HEK293 (cell line): Measurements from ENCODE around the gene AKTIP.

Experiments used
- EGR2 ChIP-seq: fragments of 450-650 bp; formaldehyde crosslinking; IDR thresholded peaks from 2 replicates; pipeline ENCODE4 v1.5.1; 2016; ENCODE audit warnings: low read depth, missing biosample characterization, missing genetic modification characterization
- GLIS2 ChIP-seq: fragments of 450-650 bp; formaldehyde crosslinking; IDR thresholded peaks from 2 replicates; pipeline ENCODE4 v1.5.1; 2016; ENCODE audit warnings: missing biosample characterization, missing genetic modification characterization
- KLF16 ChIP-seq: fragments of 450-650 bp; formaldehyde crosslinking; IDR thresholded peaks from 2 replicates; pipeline ENCODE4 v1.5.1; 2017; ENCODE audit warnings: missing biosample characterization, missing genetic modification characterization
- KLF17 ChIP-seq: fragments of 450-650 bp; formaldehyde crosslinking; IDR thresholded peaks from 2 replicates; pipeline ENCODE4 v1.5.1; 2016; ENCODE audit warnings: missing biosample characterization, missing genetic modification characterization
- SP2 ChIP-seq: fragments of 450-650 bp; formaldehyde crosslinking; IDR thresholded peaks from 2 replicates; pipeline ENCODE4 v1.5.1; 2016; ENCODE audit warnings: missing biosample characterization, missing genetic modification characterization
- YY2 ChIP-seq: fragments of 450-650 bp; formaldehyde crosslinking; IDR thresholded peaks from 2 replicates; pipeline ENCODE4 v1.5.1; 2016; ENCODE audit warnings: missing biosample characterization, missing genetic modification characterization
- ZBTB49 ChIP-seq: fragments of 450-650 bp; formaldehyde crosslinking; IDR thresholded peaks from 2 replicates; pipeline ENCODE4 v1.5.1; 2016; ENCODE audit warnings: missing biosample characterization, missing genetic modification characterization, low read depth
- ZNF114 ChIP-seq: fragments of 450-650 bp; formaldehyde crosslinking; IDR thresholded peaks from 2 replicates; pipeline ENCODE4 v1.5.0; 2017; ENCODE audit warnings: missing biosample characterization, missing genetic modification characterization
- ZNF155 ChIP-seq: fragments of 450-650 bp; formaldehyde crosslinking; IDR thresholded peaks from 2 replicates; pipeline ENCODE4 v1.5.1; 2016; ENCODE audit warnings: missing biosample characterization, missing genetic modification characterization
- ZNF202 ChIP-seq: fragments of 450-650 bp; formaldehyde crosslinking; IDR thresholded peaks from 2 replicates; pipeline ENCODE4 v1.5.1; 2016; ENCODE audit warnings: missing biosample characterization, missing genetic modification characterization, borderline replicate concordance
- ZNF324 ChIP-seq: fragments of 450-650 bp; formaldehyde crosslinking; IDR thresholded peaks from 2 replicates; pipeline ENCODE4 v1.5.1; 2016; ENCODE audit warnings: missing biosample characterization, missing genetic modification characterization
- ZNF341 ChIP-seq: fragments of 450-650 bp; formaldehyde crosslinking; IDR thresholded peaks from 2 replicates; pipeline ENCODE4; 2016; ENCODE audit warnings: low read depth, missing biosample characterization, missing genetic modification characterization
- ZNF623 ChIP-seq: fragments of 450-650 bp; formaldehyde crosslinking; IDR thresholded peaks from 2 replicates; pipeline ENCODE4 v1.5.1; 2016; ENCODE audit warnings: missing biosample characterization, missing genetic modification characterization
- ZNF660 ChIP-seq: fragments of 450-650 bp; IDR thresholded peaks from 2 replicates; pipeline ENCODE4 v1.5.1; 2018; ENCODE audit warnings: missing biosample characterization, mild to moderate bottlenecking, missing genetic modification characterization
- ZNF677 ChIP-seq: fragments of 450-650 bp; IDR thresholded peaks from 2 replicates; pipeline ENCODE4 v1.5.0; 2018; ENCODE audit warnings: missing biosample characterization, mild to moderate bottlenecking, missing genetic modification characterization, moderate library complexity
- ZNF701 ChIP-seq: fragments of 450-650 bp; formaldehyde crosslinking; IDR thresholded peaks from 2 replicates; pipeline ENCODE4 v1.5.1; 2016; ENCODE audit warnings: missing biosample characterization, missing genetic modification characterization
- ZNF776 ChIP-seq: fragments of 450-650 bp; formaldehyde crosslinking; IDR thresholded peaks from 2 replicates; pipeline ENCODE4 v1.5.0; 2017; ENCODE audit warnings: missing biosample characterization, missing genetic modification characterization, borderline replicate concordance
- ZNF785 ChIP-seq: fragments of 450-650 bp; formaldehyde crosslinking; IDR thresholded peaks from 2 replicates; pipeline ENCODE4 v1.5.1; 2016; ENCODE audit warnings: missing biosample characterization, missing genetic modification characterization
- ZSCAN4 ChIP-seq: fragments of 450-650 bp; formaldehyde crosslinking; IDR thresholded peaks from 2 replicates; pipeline ENCODE4 v1.5.1; 2017; ENCODE audit warnings: missing biosample characterization, missing genetic modification characterization
- ZXDB ChIP-seq: fragments of 450-650 bp; formaldehyde crosslinking; IDR thresholded peaks from 2 replicates; pipeline ENCODE4 v1.5.1; 2016; ENCODE audit warnings: missing biosample characterization, missing genetic modification characterization
- TF ChIP-seq, protein P1 (sequence below): fragments of 450-650 bp; formaldehyde crosslinking; IDR thresholded peaks from 2 replicates; pipeline ENCODE4 v1.5.1; 2016; ENCODE audit warnings: missing biosample characterization, missing genetic modification characterization
- TF ChIP-seq, protein P2 (sequence below): fragments of 450-650 bp; formaldehyde crosslinking; IDR thresholded peaks from 2 replicates; pipeline ENCODE4 v1.5.1; 2016; ENCODE audit warnings: missing biosample characterization, missing genetic modification characterization
- TF ChIP-seq, protein P3 (sequence below): fragments of 450-650 bp; formaldehyde crosslinking; IDR thresholded peaks from 2 replicates; pipeline ENCODE4 v1.5.1; 2017; ENCODE audit warnings: missing biosample characterization, missing genetic modification characterization
- TF ChIP-seq, protein P4 (sequence below): IDR thresholded peaks from 2 replicates; pipeline ENCODE4 v1.6.1; 2011; ENCODE audit warnings: mild to moderate bottlenecking, low read depth, low read length, borderline replicate concordance
- TF ChIP-seq, protein P5 (sequence below): fragments of 450-650 bp; IDR thresholded peaks from 2 replicates; pipeline ENCODE4 v1.5.1; 2018; ENCODE audit warnings: missing biosample characterization, missing genetic modification characterization
- TF ChIP-seq, protein P6 (sequence below): fragments of 450-650 bp; formaldehyde crosslinking; IDR thresholded peaks from 2 replicates; pipeline ENCODE4 v1.5.1; 2017; ENCODE audit warnings: missing biosample characterization, missing genetic modification characterization

Gene AKTIP

GRCh38 chr16:53503270-53503923 is 388 bp upstream of the AKTIP start (continued):
- no peak for TF ChIP-seq ZSCAN4
- no peak for TF ChIP-seq ZNF114 (tag by site-specific recombination)
- peak; percentile 85 for TF ChIP-seq ZNF341
- TF ChIP-seq YY2 (tag by site-specific recombination), result peak; percentile 36; the same call in 1 of the 2 replicates
- no peak for TF ChIP-seq ZNF785
- no peak for TF ChIP-seq ZNF155
- TF ChIP-seq, protein P1, sequence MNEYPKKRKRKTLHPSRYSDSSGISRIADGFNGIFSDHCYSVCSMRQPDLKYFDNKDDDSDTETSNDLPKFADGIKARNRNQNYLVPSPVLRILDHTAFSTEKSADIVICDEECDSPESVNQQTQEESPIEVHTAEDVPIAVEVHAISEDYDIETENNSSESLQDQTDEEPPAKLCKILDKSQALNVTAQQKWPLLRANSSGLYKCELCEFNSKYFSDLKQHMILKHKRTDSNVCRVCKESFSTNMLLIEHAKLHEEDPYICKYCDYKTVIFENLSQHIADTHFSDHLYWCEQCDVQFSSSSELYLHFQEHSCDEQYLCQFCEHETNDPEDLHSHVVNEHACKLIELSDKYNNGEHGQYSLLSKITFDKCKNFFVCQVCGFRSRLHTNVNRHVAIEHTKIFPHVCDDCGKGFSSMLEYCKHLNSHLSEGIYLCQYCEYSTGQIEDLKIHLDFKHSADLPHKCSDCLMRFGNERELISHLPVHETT, result no peak
- TF ChIP-seq EGR2, result peak; percentile 21
- TF ChIP-seq ZNF324 (tag by site-specific recombination), result no peak
- no peak for TF ChIP-seq ZNF701 (tag by site-specific recombination)
- no peak for TF ChIP-seq ZNF202
- TF ChIP-seq, protein P2, sequence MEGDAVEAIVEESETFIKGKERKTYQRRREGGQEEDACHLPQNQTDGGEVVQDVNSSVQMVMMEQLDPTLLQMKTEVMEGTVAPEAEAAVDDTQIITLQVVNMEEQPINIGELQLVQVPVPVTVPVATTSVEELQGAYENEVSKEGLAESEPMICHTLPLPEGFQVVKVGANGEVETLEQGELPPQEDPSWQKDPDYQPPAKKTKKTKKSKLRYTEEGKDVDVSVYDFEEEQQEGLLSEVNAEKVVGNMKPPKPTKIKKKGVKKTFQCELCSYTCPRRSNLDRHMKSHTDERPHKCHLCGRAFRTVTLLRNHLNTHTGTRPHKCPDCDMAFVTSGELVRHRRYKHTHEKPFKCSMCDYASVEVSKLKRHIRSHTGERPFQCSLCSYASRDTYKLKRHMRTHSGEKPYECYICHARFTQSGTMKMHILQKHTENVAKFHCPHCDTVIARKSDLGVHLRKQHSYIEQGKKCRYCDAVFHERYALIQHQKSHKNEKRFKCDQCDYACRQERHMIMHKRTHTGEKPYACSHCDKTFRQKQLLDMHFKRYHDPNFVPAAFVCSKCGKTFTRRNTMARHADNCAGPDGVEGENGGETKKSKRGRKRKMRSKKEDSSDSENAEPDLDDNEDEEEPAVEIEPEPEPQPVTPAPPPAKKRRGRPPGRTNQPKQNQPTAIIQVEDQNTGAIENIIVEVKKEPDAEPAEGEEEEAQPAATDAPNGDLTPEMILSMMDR, result peak; percentile 36; the same call in 1 of the 2 replicates
- peak; percentile 90 for TF ChIP-seq GLIS2 (tag by site-specific recombination)
- no peak for TF ChIP-seq KLF17
- TF ChIP-seq, protein P3, sequence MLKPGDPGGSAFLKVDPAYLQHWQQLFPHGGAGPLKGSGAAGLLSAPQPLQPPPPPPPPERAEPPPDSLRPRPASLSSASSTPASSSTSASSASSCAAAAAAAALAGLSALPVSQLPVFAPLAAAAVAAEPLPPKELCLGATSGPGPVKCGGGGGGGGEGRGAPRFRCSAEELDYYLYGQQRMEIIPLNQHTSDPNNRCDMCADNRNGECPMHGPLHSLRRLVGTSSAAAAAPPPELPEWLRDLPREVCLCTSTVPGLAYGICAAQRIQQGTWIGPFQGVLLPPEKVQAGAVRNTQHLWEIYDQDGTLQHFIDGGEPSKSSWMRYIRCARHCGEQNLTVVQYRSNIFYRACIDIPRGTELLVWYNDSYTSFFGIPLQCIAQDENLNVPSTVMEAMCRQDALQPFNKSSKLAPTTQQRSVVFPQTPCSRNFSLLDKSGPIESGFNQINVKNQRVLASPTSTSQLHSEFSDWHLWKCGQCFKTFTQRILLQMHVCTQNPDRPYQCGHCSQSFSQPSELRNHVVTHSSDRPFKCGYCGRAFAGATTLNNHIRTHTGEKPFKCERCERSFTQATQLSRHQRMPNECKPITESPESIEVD, result no peak
- no peak for TF ChIP-seq ZNF776 (tag by site-specific recombination)
- no peak for TF ChIP-seq ZNF660 (tag by site-specific recombination)
- TF ChIP-seq ZNF677, result no peak
- TF ChIP-seq KLF16 (tag by site-specific recombination), result 0 out of 2 replicates have a peak, but pooled peaks have one; percentile 43
- TF ChIP-seq, protein P4, sequence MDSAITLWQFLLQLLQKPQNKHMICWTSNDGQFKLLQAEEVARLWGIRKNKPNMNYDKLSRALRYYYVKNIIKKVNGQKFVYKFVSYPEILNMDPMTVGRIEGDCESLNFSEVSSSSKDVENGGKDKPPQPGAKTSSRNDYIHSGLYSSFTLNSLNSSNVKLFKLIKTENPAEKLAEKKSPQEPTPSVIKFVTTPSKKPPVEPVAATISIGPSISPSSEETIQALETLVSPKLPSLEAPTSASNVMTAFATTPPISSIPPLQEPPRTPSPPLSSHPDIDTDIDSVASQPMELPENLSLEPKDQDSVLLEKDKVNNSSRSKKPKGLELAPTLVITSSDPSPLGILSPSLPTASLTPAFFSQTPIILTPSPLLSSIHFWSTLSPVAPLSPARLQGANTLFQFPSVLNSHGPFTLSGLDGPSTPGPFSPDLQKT, result no peak
- TF ChIP-seq, protein P5, sequence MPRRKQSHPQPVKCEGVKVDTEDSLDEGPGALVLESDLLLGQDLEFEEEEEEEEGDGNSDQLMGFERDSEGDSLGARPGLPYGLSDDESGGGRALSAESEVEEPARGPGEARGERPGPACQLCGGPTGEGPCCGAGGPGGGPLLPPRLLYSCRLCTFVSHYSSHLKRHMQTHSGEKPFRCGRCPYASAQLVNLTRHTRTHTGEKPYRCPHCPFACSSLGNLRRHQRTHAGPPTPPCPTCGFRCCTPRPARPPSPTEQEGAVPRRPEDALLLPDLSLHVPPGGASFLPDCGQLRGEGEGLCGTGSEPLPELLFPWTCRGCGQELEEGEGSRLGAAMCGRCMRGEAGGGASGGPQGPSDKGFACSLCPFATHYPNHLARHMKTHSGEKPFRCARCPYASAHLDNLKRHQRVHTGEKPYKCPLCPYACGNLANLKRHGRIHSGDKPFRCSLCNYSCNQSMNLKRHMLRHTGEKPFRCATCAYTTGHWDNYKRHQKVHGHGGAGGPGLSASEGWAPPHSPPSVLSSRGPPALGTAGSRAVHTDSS (tag by site-specific recombination), result no peak
- TF ChIP-seq ZNF623, result no peak
- peak; percentile 97 for TF ChIP-seq SP2
- TF ChIP-seq, protein P6, sequence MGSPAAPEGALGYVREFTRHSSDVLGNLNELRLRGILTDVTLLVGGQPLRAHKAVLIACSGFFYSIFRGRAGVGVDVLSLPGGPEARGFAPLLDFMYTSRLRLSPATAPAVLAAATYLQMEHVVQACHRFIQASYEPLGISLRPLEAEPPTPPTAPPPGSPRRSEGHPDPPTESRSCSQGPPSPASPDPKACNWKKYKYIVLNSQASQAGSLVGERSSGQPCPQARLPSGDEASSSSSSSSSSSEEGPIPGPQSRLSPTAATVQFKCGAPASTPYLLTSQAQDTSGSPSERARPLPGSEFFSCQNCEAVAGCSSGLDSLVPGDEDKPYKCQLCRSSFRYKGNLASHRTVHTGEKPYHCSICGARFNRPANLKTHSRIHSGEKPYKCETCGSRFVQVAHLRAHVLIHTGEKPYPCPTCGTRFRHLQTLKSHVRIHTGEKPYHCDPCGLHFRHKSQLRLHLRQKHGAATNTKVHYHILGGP (tag by site-specific recombination), result no peak
- peak; percentile 97 for TF ChIP-seq ZXDB (tag by site-specific recombination)
- no peak for TF ChIP-seq ZBTB49
